Retinal pigment epithelial cell (primary cell): ENCODE data around the gene SNX9.

ENCODE experiments used
- DNase-seq: peaks from one replicate; pipeline ENCODE4 v3.0.0-alpha.2; 2010; ENCODE audit warnings: low read depth
- H3K4me3 ChIP-seq: 2 replicates; pipeline ENCODE4 v1.5.1; 2011; ENCODE audit warnings: mild to moderate bottlenecking, low read length, control low read depth, moderate library complexity
- CTCF ChIP-seq: conservative IDR thresholded peaks from 2 replicates; pipeline ENCODE4 v1.5.1; 2011; ENCODE audit warnings: low read depth, low read length, control low read depth, inconsistent platforms

SNX9 gene

GRCh38 chr6:157867981-157868380 is 44.9 kb downstream of the SNX9 start:
- no peak for DNase-seq
- no peak overlapping the region for H3K4me3 ChIP-seq
- no peak for TF ChIP-seq CTCF

DNA sequence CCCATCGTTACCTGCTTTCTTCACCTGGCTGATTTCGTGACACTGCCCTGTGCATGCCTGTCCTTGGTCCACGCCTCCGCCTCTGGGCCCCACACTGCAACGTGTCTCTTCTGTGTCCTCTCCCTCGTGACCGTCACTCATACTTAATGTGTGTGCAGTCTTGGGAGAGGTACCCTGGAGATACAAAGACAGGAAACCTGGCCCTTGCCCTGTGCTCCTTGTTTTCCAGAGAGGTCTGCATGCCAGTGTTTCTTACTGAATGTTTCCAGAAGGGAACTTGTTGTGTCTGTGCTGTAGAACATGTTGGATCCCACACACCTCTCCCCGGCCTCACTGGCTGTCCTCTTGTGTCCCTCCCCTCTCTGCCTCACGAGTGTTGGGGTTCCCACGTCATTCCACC is 45.8 kb downstream of the SNX9 start:
- TF ChIP-seq CTCF, result no peak
- no peak for DNase-seq
- no peak overlapping the region for H3K4me3 ChIP-seq

DNA sequence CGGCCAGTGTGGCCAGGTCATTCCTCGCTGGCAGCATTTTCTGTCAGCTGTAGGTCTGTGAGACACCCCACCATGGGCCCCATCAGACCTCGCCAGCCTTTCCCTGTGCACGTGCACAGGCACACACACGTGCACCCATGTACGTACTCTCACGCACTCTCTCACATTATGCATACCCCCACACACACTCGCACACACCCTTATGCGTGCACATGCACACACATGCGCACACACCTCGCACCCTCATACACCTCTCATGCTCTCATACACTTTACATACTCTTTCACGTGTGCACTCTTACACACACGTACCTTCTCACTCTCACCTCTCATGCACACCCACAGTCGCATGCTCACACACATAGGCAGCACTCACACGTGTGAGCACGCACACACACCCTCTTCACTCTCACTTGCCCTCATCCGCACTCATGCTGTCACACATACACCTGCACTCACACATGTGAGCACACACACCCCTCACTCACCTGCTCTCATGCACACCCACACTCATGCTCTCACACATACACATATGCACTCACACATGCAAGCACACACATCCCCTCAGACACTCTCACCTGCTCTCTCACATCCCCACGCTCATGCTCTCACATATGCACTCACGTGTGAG is 46.7 kb downstream of the SNX9 start:
- H3K4me3 ChIP-seq, result no peak overlapping the region
- no peak for TF ChIP-seq CTCF
- DNase-seq, result no peak

DNA sequence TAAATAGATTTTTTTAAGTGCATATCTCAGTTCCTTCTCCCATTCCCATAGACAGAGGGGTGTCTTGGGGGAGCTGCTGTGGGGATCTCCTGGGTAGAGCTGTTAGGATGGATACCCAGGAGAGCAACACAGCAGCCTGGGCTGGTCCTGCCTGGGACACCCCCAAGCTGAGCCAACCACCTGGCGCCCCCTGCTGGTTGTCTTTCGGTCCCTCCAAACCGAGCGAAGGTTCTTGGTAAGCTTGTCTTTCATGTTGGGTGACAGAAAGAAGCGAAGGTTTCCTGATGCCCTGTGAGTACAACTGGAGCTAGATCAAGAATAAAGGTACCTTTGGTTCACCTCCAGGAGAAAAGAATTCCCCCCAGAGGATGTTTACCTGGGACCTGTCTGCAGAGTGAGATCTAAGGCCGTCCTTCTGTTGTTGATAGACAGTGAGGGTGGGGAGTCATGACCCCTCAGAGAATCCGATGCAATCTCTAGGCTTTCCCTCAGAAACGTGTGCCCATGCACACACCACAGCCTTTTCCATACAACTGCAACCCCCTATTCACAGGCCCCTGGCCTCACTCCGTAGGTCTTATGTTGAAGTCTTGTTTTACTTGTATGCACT is 50.8 kb downstream of the SNX9 start:
- peak; percentile 84 for TF ChIP-seq CTCF
- H3K4me3 ChIP-seq, result no peak overlapping the region
- DNase-seq, result peak; percentile 19

- no peak for TF ChIP-seq CTCF
- no peak overlapping the region for H3K4me3 ChIP-seq
- no peak for DNase-seq
Measured at GRCh38 chr6:157877149-157877548, 54.1 kb downstream of the SNX9 start.

- H3K4me3 ChIP-seq, result no peak overlapping the region
- no peak for DNase-seq
- no peak for TF ChIP-seq CTCF
Measured at GRCh38 chr6:157877573-157878438, 54.8 kb downstream of the SNX9 start.
